Fibroblast of lung (primary cell): ENCODE measurements around the gene RAB37.

Experiments used
- EZH2 ChIP-seq: IDR thresholded peaks from 2 replicates; pipeline ENCODE4 v1.5.1; 2012; ENCODE audit warnings: low read length, control low read depth, mild to moderate bottlenecking; ENCODE audit errors: missing control alignments
- TF ChIP-seq, protein P1 (sequence below), 2 donors: IDR thresholded peaks in 1 of 2; conservative IDR thresholded peaks in 1 of 2; 1 replicate in 1 of 2; 2 replicates in 1 of 2; pipeline ENCODE4 v1.5.1; 2011 to 2012; ENCODE audit warnings: low read length in 2 of 2, control low read depth in 1 of 2, inconsistent platforms in 1 of 2, low read depth in 1 of 2, mild to moderate bottlenecking in 1 of 2

DNA sequence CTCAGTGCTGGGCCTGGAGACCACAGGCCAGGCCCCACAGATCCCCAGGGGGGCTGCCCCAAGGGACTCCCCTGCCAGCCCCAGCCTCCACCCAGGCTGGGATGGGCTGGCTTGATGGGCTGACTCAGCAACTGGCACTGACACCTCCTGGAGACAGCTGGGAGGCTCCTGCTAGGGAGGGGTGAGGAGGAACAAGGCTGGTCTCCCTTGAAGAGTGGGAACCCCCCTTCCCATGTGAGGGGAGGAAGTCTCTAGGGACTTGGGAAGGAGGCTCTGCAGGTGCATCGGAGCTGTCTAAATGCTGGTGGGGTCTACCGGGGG is 21.8 kb downstream of the RAB37 start:
- TF ChIP-seq, protein P1, sequence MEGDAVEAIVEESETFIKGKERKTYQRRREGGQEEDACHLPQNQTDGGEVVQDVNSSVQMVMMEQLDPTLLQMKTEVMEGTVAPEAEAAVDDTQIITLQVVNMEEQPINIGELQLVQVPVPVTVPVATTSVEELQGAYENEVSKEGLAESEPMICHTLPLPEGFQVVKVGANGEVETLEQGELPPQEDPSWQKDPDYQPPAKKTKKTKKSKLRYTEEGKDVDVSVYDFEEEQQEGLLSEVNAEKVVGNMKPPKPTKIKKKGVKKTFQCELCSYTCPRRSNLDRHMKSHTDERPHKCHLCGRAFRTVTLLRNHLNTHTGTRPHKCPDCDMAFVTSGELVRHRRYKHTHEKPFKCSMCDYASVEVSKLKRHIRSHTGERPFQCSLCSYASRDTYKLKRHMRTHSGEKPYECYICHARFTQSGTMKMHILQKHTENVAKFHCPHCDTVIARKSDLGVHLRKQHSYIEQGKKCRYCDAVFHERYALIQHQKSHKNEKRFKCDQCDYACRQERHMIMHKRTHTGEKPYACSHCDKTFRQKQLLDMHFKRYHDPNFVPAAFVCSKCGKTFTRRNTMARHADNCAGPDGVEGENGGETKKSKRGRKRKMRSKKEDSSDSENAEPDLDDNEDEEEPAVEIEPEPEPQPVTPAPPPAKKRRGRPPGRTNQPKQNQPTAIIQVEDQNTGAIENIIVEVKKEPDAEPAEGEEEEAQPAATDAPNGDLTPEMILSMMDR (conservative IDR thresholded peaks at IDR 0.05 in 1 of 2, IDR thresholded peaks at IDR 0.05 in 1 of 2; ENCODE audit: low read depth in 1 of 2, low read length in 2 of 2) = no peak
- TF ChIP-seq EZH2 = no peak
